Subcutaneous abdominal adipose tissue (tissue), 5 donors: ENCODE results near the gene GCK.

Experiments
- H3K27ac ChIP-seq: one replicate; pipeline ENCODE4 v1.7.0; 2013; ENCODE audit warnings: low read depth, mild to moderate bottlenecking, inconsistent platforms, low read length, moderate library complexity
- H3K27me3 ChIP-seq, 5 donors: one replicate each; pipeline ENCODE4 v1.7.0; 2013; ENCODE audit warnings: low read length in 5 of 5, inconsistent platforms in 1 of 5; ENCODE audit not compliant: control insufficient read depth in 5 of 5, insufficient read depth in 4 of 5
- H3K36me3 ChIP-seq, 5 donors: one replicate each; pipeline ENCODE4 v1.7.0; 2013; ENCODE audit warnings: low read length in 5 of 5; ENCODE audit not compliant: control insufficient read depth in 5 of 5, insufficient read depth in 5 of 5
- H3K4me1 ChIP-seq, 5 donors: one replicate each; pipeline ENCODE4 v1.7.0; 2013; ENCODE audit warnings: low read length in 5 of 5, mild to moderate bottlenecking in 3 of 5, moderate library complexity in 1 of 5; ENCODE audit not compliant: control insufficient read depth in 5 of 5, insufficient read depth in 5 of 5
- H3K4me3 ChIP-seq, 5 donors: one replicate each; pipeline ENCODE4 v1.7.0; 2013; ENCODE audit warnings: low read length in 5 of 5, low read depth in 1 of 5
- H3K9ac ChIP-seq, 5 donors: one replicate each; pipeline ENCODE4 v1.7.0; 2013; ENCODE audit warnings: low read length in 5 of 5, mild to moderate bottlenecking in 4 of 5, moderate library complexity in 3 of 5
- H3K9me3 ChIP-seq, 5 donors: one replicate each; pipeline ENCODE4 v1.7.0; 2013; ENCODE audit warnings: low read length in 5 of 5; ENCODE audit not compliant: control insufficient read depth in 5 of 5
- donor health status: healthy.
- donor health status: healthy.
- donor health status: healthy.
- donor health status: healthy.
- donor health status: healthy.

Gene GCK

GRCh38 chr7:44189286-44189992 lies at the start of gene GCK:
GCK (minus strand) TSS chr7:44189439; CDS start chr7:44188953, 486 bp downstream.
- Histone ChIP-seq H3K9me3 (no peaks in the 10 kb centered on the region), H3K9ac (no peak within 1 kb of the TSS), H3K27ac (no peak within 1 kb of the TSS), H3K27me3 (peaks cover 0 to 20% (median 6%) of the 10 kb centered on the region in 5 donors), H3K4me3 (no peak within 1 kb of the TSS), H3K36me3 (no peaks in the 10 kb centered on the region), H3K4me1 (no peaks in the 10 kb centered on the region)

GRCh38 chr7:44238116-44238695 lies 49.0 kb upstream of the GCK start:
- no peak overlapping the region for H3K27ac ChIP-seq
- H3K9ac ChIP-seq, result no peak overlapping the region
- H3K4me1 ChIP-seq, result peaks cover 0 to 6% (median 6%) of the 10 kb centered on the region in 5 donors
- no peaks in the 10 kb centered on the region for H3K9me3 ChIP-seq
- peaks cover 8 to 13% (median 9%) of the 10 kb centered on the region in 5 donors for H3K27me3 ChIP-seq
- no peak overlapping the region for H3K4me3 ChIP-seq
- no peaks in the 10 kb centered on the region for H3K36me3 ChIP-seq

- Histone ChIP-seq H3K27me3 (peaks cover 8 to 14% (median 12%) of the 10 kb centered on the region in 5 donors), H3K9ac (no peak overlapping the region), H3K9me3 (no peaks in the 10 kb centered on the region)
These were observed 48.5 kb upstream of the GCK start for GRCh38 chr7:44237696-44238095.

GRCh38 chr7:44236333-44236728 lies 47.1 kb upstream of the GCK start:
- H3K9me3 ChIP-seq, result no peaks in the 10 kb centered on the region
- H3K4me3 ChIP-seq, result no peak overlapping the region
- H3K36me3 ChIP-seq, result no peaks in the 10 kb centered on the region
- no peak overlapping the region for H3K9ac ChIP-seq
- no peak overlapping the region for H3K27ac ChIP-seq
- peaks cover 0 to 6% (median 5%) of the 10 kb centered on the region in 5 donors for H3K4me1 ChIP-seq
- peaks cover 10 to 18% (median 12%) of the 10 kb centered on the region in 5 donors for H3K27me3 ChIP-seq

More at GRCh38 chr7:44237696-44238095, 48.5 kb upstream of the GCK start:
- H3K27ac ChIP-seq, result no peak overlapping the region
- H3K4me1 ChIP-seq, result peaks cover 0 to 6% (median 6%) of the 10 kb centered on the region in 5 donors
- H3K36me3 ChIP-seq, result no peaks in the 10 kb centered on the region
- no peak overlapping the region for H3K4me3 ChIP-seq

GRCh38 chr7:44235582-44236332 lies 46.5 kb upstream of the GCK start:
- no peak overlapping the region for H3K4me3 ChIP-seq
- H3K9ac ChIP-seq, result no peak overlapping the region
- no peaks in the 10 kb centered on the region for H3K36me3 ChIP-seq
- H3K27me3 ChIP-seq, result peaks cover 11 to 18% (median 12%) of the 10 kb centered on the region in 5 donors
- H3K9me3 ChIP-seq, result no peaks in the 10 kb centered on the region
- peaks cover 0 to under 1% (median 0%) of the 10 kb centered on the region in 5 donors for H3K4me1 ChIP-seq
- H3K27ac ChIP-seq, result no peak overlapping the region

- no peak overlapping the region for H3K4me3 ChIP-seq
- no peaks in the 10 kb centered on the region for H3K36me3 ChIP-seq
- H3K4me1 ChIP-seq, result no peaks in the 10 kb centered on the region
- no peaks in the 10 kb centered on the region for H3K9me3 ChIP-seq
- no peak overlapping the region for H3K9ac ChIP-seq
- no peak overlapping the region for H3K27ac ChIP-seq
- peaks cover 8 to 16% (median 13%) of the 10 kb centered on the region in 5 donors for H3K27me3 ChIP-seq
These were observed 45.8 kb upstream of the GCK start for GRCh38 chr7:44235066-44235465.

GRCh38 chr7:44232901-44233715 lies 43.9 kb upstream of the GCK start:
- Histone ChIP-seq H3K4me1 (no peaks in the 10 kb centered on the region), H3K27me3 (peaks cover 5 to 13% (median 9%) of the 10 kb centered on the region in 5 donors), H3K36me3 (no peaks in the 10 kb centered on the region), H3K27ac (no peak overlapping the region), H3K4me3 (no peak overlapping the region), H3K9me3 (no peaks in the 10 kb centered on the region), H3K9ac (no peak overlapping the region)

GRCh38 chr7:44232396-44232795 lies 43.2 kb upstream of the GCK start:
- Histone ChIP-seq H3K4me1 (no peaks in the 10 kb centered on the region), H3K36me3 (no peaks in the 10 kb centered on the region), H3K4me3 (no peak overlapping the region), H3K9ac (no peak overlapping the region), H3K27ac (no peak overlapping the region), H3K27me3 (peaks cover 5 to 17% (median 8%) of the 10 kb centered on the region in 5 donors), H3K9me3 (no peaks in the 10 kb centered on the region)

- no peaks in the 10 kb centered on the region for H3K36me3 ChIP-seq
- no peaks in the 10 kb centered on the region for H3K9me3 ChIP-seq
- H3K4me1 ChIP-seq, result no peaks in the 10 kb centered on the region
- no peak overlapping the region for H3K4me3 ChIP-seq
- no peak overlapping the region for H3K9ac ChIP-seq
- H3K27ac ChIP-seq, result no peak overlapping the region
- peaks cover 9 to 18% (median 13%) of the 10 kb centered on the region in 5 donors for H3K27me3 ChIP-seq
These were observed 41.8 kb upstream of the GCK start for GRCh38 chr7:44231088-44231487.
